Erythroblast (primary cell): ENCODE measurements around the gene TMEM8B.

Experiments
- GATA1 ChIP-seq: IDR thresholded peaks from 2 replicates; pipeline ENCODE4 v1.6.1; 2011; ENCODE audit warnings: low read depth, mild to moderate bottlenecking, control low read depth, low read length, moderate library complexity
- POLR2A ChIP-seq: IDR thresholded peaks from 2 replicates; pipeline ENCODE4 v1.6.1; 2011; ENCODE audit warnings: mild to moderate bottlenecking, low read length

GRCh38 chr9:35818341-35818740 lies 10.7 kb upstream of the TMEM8B start:
- TF ChIP-seq POLR2A, result no peak
- no peak for TF ChIP-seq GATA1
